ENCODE results near the gene LRRC72.
"Not testable (repeated sequence)": the region's sequence is repeated elsewhere in the genome, so short reads cannot be mapped to it uniquely, and the experiment has no call there.

The LRRC72 gene

DNA sequence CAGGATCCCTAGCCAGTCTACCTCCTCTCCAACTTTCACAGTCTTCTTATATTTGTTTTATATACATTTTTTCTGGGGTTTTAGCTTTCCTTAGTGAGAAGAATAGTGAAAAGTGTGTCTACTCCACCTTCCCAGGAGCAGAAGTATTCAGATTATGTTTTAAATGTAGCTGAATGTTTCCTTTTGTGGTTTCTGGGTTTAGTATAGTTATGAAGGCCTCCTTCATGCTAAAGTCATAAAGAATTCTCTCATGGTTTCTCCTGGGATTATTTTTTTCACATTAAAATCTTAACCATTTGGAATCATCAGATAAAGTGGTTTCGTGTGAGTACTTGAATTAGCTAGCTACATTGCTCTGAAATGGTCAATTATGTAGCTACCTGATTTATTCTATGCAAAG is 68.1 kb downstream of the LRRC72 start:
- Histone ChIP-seq H3K4me1 (no peaks in the 10 kb centered on the region), H3K36me3 (replicated peaks) (no peaks in the 10 kb centered on the region), H3K4me3 (no peak overlapping the region), H3K9me3 (no peaks in the 10 kb centered on the region; the same call in 1 of the 2 replicates), H3K27me3 (ENCODE audit: low read depth) (no peaks in the 10 kb centered on the region)
- no peak for DNase-seq (ENCODE audit: low spot score in 2 of 2)
- in situ Hi-C loops (cut with MboI; ENCODE audit: low sequenced_read_pairs) = no loop called here

DNA sequence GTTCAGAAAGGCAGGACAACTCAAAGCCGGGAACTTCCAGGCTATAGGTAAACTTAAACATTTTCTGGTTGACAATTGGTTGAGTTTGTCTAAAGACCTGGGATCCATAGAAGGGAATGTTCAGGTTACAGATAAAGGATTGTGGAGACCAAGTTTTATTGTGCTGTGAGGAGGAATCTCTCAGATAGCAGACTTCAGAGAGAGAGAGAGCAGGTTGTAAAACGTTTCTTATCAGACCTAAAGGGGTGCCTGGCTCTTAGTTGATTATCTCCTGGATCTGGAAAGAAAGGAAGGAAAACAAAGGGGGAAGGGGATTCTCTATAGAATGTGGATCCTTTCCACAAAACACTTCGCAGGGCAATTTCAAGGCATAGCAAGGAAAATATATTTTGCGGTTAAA is 69.0 kb downstream of the LRRC72 start:
- H3K4me3 ChIP-seq; DNase-seq (ENCODE audit: low spot score in 2 of 2); H3K36me3 ChIP-seq (replicated peaks); H3K9me3 ChIP-seq; H3K27me3 ChIP-seq (ENCODE audit: low read depth); H3K4me1 ChIP-seq; in situ Hi-C loops (cut with MboI; ENCODE audit: low sequenced_read_pairs): not testable (repeated sequence)

DNA sequence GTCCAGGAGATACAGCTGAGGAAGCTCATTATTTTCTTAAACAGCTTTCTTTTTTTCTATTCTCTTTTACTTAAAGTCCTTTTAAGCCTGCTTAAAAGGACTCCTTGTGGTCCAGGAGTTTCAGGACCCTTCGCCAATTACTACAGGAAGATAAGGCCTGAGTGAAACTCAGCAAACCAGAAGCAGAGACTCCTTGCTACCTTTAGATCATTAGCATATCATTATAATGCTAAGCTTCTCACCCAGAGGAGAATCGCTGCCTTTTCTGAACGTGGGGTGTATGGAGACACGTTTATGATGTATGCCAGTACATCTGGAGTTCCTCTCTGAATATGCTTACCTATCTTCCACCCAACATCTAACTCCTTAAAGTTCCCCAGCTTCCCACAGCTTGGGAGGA is 71.4 kb downstream of the LRRC72 start:
- no peak overlapping the region for H3K4me3 ChIP-seq
- no peaks in the 10 kb centered on the region; the same call in 1 of the 2 replicates for H3K9me3 ChIP-seq
- no peaks in the 10 kb centered on the region for H3K4me1 ChIP-seq
- H3K27me3 ChIP-seq (ENCODE audit: low read depth) = no peaks in the 10 kb centered on the region
- peaks cover 18% of the 10 kb centered on the region for H3K36me3 ChIP-seq (replicated peaks)
- DNase-seq (ENCODE audit: low spot score in 2 of 2) = no peak
- in situ Hi-C loops (cut with MboI; ENCODE audit: low sequenced_read_pairs) = no loop called here

DNA sequence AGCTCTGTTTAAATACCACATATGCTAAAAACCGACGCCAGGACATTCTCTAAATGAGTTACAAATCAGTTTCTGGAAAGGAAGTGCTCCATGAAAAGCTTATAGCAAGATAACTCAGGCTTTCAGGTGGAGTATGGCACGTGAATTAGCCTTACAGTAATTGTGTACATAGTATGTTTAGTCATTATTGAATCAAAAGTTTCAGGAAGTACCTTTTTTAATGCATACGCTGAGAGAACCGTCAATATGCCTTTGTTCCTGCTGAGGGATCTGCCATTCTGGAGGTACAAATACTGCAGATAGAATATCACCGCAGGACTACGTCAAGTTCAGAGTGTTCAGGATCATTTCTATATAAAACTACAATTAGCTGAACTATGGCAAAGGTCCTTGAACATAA is 73.2 kb downstream of the LRRC72 start:
- in situ Hi-C loops (cut with MboI; ENCODE audit: low sequenced_read_pairs) = no loop called here
- no peaks in the 10 kb centered on the region for H3K4me1 ChIP-seq
- no peak overlapping the region for H3K4me3 ChIP-seq
- H3K9me3 ChIP-seq = no peaks in the 10 kb centered on the region; the same call in 1 of the 2 replicates
- no peaks in the 10 kb centered on the region for H3K27me3 ChIP-seq (ENCODE audit: low read depth)
- no peak for DNase-seq (ENCODE audit: low spot score in 2 of 2)
- H3K36me3 ChIP-seq (replicated peaks) = peaks cover 24% of the 10 kb centered on the region

- in situ Hi-C loops (cut with MboI; ENCODE audit: low sequenced_read_pairs) = no loop called here
- Histone ChIP-seq H3K9me3 (no peaks in the 10 kb centered on the region), H3K36me3 (replicated peaks) (peaks cover 24% of the 10 kb centered on the region), H3K4me1 (no peaks in the 10 kb centered on the region), H3K27me3 (ENCODE audit: low read depth) (no peaks in the 10 kb centered on the region), H3K4me3 (no peak overlapping the region)
- DNase-seq (ENCODE audit: low spot score in 2 of 2) = no peak
Measured at GRCh38 chr7:16603633-16604032, 77.0 kb downstream of the LRRC72 start.

DNA sequence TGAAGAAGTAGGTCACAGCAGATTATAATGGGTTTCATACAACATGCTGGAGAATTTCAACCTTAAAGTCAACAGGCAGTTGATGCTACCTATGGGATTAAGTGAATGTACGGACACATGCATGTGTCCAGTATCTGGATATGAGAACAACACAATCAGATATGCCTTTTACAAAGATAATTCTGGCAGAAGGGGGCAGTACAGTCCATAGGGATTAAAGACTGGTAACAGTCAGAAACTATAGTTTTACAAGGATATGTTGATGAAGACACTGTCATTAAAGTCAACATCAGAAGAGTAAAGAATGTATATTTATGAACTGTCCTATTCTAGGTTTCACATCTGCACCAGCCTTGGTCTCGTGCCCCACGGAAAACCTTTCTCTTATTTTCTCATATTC is 77.4 kb downstream of the LRRC72 start:
- Histone ChIP-seq H3K9me3 (no peaks in the 10 kb centered on the region), H3K4me1 (no peaks in the 10 kb centered on the region), H3K27me3 (ENCODE audit: low read depth) (no peaks in the 10 kb centered on the region), H3K36me3 (replicated peaks) (peaks cover 24% of the 10 kb centered on the region), H3K4me3 (no peak overlapping the region)
- in situ Hi-C loops (cut with MboI; ENCODE audit: low sequenced_read_pairs) = no loop called here
- peak in 1 of 2 experiments; percentile 25 for DNase-seq (ENCODE audit: low spot score in 2 of 2)

- in situ Hi-C loops (cut with MboI; ENCODE audit: low sequenced_read_pairs) = no loop called here
- DNase-seq (ENCODE audit: low spot score in 2 of 2) = no peak
- Histone ChIP-seq H3K4me1 (no peaks in the 10 kb centered on the region; the same call in 1 of the 2 replicates), H3K27me3 (ENCODE audit: low read depth) (no peaks in the 10 kb centered on the region), H3K4me3 (no peak overlapping the region), H3K9me3 (no peaks in the 10 kb centered on the region), H3K36me3 (replicated peaks) (peaks cover 26% of the 10 kb centered on the region)
Measured at GRCh38 chr7:16606704-16607103, 80.1 kb downstream of the LRRC72 start.

DNA sequence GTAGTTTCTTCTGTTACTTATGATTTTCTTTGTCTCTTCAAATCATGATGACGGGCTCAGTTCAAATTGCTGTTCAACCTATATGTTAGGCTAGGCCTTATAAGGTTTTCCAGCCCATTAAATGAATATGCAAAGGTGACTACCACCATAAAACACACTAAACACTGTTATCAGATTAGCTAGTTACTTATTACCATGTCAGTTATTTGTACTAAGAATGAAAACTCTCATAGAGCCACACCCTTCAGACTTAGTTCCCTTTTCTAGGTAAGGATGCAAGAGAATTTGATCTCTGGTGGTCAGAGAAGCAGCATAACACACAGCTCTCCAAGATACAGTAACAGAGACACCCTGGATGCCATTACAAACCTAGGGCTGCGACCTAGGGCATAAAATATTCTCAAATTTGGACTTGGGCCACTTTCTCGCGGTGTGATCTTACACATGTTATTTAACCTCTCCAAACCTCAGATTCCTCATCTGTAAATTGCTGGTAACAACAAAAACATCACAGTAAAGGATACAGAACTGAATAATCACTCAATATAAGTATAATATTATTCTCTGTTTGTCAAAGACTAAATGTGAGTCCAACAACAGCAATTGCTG is 83.3 kb downstream of the LRRC72 start:
- in situ Hi-C loops (cut with MboI; ENCODE audit: low sequenced_read_pairs) = no loop called here
- Histone ChIP-seq H3K9me3 (no peaks in the 10 kb centered on the region), H3K36me3 (replicated peaks) (peaks cover 20% of the 10 kb centered on the region), H3K27me3 (ENCODE audit: low read depth) (no peaks in the 10 kb centered on the region), H3K4me1 (no peaks in the 10 kb centered on the region; the same call in 1 of the 2 replicates), H3K4me3 (no peak overlapping the region)
- no peak for DNase-seq (ENCODE audit: low spot score in 2 of 2)

DNA sequence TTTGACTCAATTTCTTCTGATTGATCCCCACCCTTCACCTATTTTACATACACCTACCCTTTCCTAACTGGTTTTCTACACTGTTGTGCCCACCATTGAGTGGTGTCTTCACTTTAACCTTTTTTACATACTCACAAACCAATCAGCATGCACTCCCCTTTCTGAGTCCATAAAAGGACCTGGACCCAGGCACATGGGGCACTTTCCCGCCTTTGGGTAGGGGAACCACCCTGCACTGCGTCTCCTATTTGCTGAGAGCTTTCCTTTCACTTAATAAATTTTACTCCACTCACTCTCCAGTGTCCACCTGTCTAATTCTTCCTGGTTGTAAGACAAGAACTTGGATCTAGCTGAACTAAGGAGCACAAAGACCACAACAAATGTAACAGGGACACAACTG is 85.1 kb downstream of the LRRC72 start:
- no peak for DNase-seq (ENCODE audit: low spot score in 2 of 2)
- Histone ChIP-seq H3K4me1 (no peaks in the 10 kb centered on the region; the same call in 1 of the 2 replicates), H3K27me3 (ENCODE audit: low read depth) (no peaks in the 10 kb centered on the region), H3K4me3 (no peak overlapping the region), H3K9me3 (no peaks in the 10 kb centered on the region), H3K36me3 (replicated peaks) (peaks cover 20% of the 10 kb centered on the region)
- in situ Hi-C loops (cut with MboI; ENCODE audit: low sequenced_read_pairs) = no loop called here

DNA sequence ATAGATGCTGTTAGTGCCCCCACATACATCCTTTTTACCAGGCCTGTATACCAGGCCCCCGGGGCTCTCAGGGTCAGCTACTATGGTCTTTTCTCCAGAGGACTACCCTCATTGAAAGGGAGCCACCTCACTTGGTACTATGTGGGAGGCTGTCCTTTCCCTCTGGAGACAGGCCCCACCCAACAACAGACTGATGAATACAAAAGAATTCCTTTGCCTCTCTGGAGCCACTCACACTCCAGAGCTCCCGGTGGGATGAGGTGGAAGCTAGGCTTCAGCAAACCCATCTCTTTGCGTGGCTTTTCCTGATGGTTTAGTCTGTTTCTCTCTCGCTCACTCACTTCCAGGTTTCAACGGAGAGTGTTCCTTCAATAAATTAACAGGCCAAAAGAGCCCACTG is 88.6 kb downstream of the LRRC72 start:
- no peaks in the 10 kb centered on the region for H3K4me1 ChIP-seq
- no peaks in the 10 kb centered on the region for H3K9me3 ChIP-seq
- DNase-seq (ENCODE audit: low spot score in 2 of 2) = peak in 1 of 2 experiments; percentile 36
- in situ Hi-C loops (cut with MboI; ENCODE audit: low sequenced_read_pairs) = no loop called here
- H3K27me3 ChIP-seq (ENCODE audit: low read depth) = no peaks in the 10 kb centered on the region
- no peak overlapping the region for H3K4me3 ChIP-seq
- peaks cover 11% of the 10 kb centered on the region for H3K36me3 ChIP-seq (replicated peaks)

DNA sequence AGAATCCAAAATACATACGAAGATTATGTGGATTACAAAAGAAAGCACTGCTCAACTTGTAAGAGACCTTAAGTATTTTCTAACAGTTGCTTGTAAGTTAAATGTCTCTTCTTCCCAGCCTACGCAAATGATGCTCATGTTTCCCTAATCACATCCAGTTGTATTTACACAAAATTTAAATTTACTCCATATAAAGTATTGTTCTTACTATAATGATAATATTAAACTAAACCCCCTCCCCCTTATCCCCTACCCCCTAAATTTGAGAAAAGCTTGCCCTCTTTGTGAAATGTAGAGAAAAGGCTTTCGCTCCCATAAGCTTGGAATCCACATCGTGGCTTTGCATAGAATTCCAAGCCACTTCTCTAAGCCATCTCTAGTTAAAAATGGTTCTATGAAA is 89.5 kb downstream of the LRRC72 start:
- H3K9me3 ChIP-seq = no peaks in the 10 kb centered on the region
- H3K4me3 ChIP-seq = no peak overlapping the region
- no peak for DNase-seq (ENCODE audit: low spot score in 2 of 2)
- H3K36me3 ChIP-seq (replicated peaks) = peaks cover 6% of the 10 kb centered on the region
- H3K4me1 ChIP-seq = no peaks in the 10 kb centered on the region
- no peaks in the 10 kb centered on the region for H3K27me3 ChIP-seq (ENCODE audit: low read depth)
- in situ Hi-C loops (cut with MboI; ENCODE audit: low sequenced_read_pairs) = no loop called here

DNA sequence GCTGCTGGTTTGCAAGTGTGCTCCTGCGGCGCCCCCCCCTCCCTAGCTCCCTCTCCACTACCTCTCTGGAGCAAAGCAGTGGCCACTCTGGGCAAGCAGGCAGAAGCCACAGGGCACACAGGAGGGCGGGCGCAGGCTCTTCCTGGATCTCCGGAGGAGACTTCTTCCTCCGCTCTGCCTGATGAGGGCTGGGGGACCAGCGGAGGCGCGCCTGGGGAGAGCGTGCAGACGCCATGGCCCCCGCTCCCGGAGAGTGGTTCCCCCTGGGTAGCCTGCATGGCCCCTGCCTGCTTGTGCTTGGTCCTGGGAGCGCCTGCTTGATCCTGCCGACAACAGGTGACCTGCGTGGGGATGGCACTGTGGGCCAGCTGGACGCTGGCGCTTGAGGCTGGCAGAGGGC is 89.9 kb downstream of the LRRC72 start:
- peaks cover 6% of the 10 kb centered on the region for H3K36me3 ChIP-seq (replicated peaks)
- H3K27me3 ChIP-seq (ENCODE audit: low read depth) = no peaks in the 10 kb centered on the region
- no peak for DNase-seq (ENCODE audit: low spot score in 2 of 2)
- in situ Hi-C loops (cut with MboI; ENCODE audit: low sequenced_read_pairs) = no loop called here
- no peaks in the 10 kb centered on the region for H3K9me3 ChIP-seq
- no peak overlapping the region for H3K4me3 ChIP-seq
- H3K4me1 ChIP-seq = no peaks in the 10 kb centered on the region

GRCh38 chr7:16619979-16620408 is 93.4 kb downstream of the LRRC72 start:
- no peaks in the 10 kb centered on the region for H3K9me3 ChIP-seq
- H3K4me3 ChIP-seq = no peak overlapping the region
- no peak for DNase-seq (ENCODE audit: low spot score in 2 of 2)
- H3K4me1 ChIP-seq = peaks cover 14% of the 10 kb centered on the region
- H3K27me3 ChIP-seq (ENCODE audit: low read depth) = no peaks in the 10 kb centered on the region
- peaks cover 10% of the 10 kb centered on the region; the same call in 1 of the 2 replicates for H3K36me3 ChIP-seq (replicated peaks)
- in situ Hi-C loops (cut with MboI; ENCODE audit: low sequenced_read_pairs) = no loop called here

DNA sequence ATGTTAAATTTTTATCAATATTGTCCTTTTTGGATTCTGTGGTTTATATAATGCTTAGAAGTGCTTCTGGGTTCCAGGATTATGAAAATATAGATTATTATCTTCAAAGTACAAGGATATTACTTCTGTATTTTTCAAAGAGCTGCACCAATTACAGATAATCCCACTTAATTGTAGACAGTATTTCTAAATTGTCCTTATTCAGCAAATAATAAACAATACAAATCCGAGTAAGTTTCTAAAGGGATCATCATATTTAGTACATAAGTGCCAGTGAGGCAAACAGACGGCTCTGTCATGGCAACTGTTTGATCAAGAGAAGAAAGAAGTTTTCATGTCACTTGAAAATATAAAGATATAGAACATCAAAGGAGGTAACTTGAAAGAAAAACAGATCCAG is 99.8 kb downstream of the LRRC72 start:
- H3K27me3 ChIP-seq (ENCODE audit: low read depth) = no peaks in the 10 kb centered on the region
- peaks cover 12% of the 10 kb centered on the region; the same call in 1 of the 2 replicates for H3K36me3 ChIP-seq (replicated peaks)
- no peak overlapping the region for H3K4me3 ChIP-seq
- H3K9me3 ChIP-seq = no peaks in the 10 kb centered on the region
- DNase-seq (ENCODE audit: low spot score in 2 of 2) = no peak
- peaks cover 15% of the 10 kb centered on the region for H3K4me1 ChIP-seq
- in situ Hi-C loops (cut with MboI; ENCODE audit: low sequenced_read_pairs) = no loop called here

GRCh38 chr7:16627236-16627635 is 100.6 kb downstream of the LRRC72 start:
- H3K4me1 ChIP-seq = peaks cover 15% of the 10 kb centered on the region
- no peak for DNase-seq (ENCODE audit: low spot score in 2 of 2)
- H3K9me3 ChIP-seq = no peaks in the 10 kb centered on the region
- no peaks in the 10 kb centered on the region for H3K27me3 ChIP-seq (ENCODE audit: low read depth)
- in situ Hi-C loops (cut with MboI; ENCODE audit: low sequenced_read_pairs) = no loop called here
- H3K4me3 ChIP-seq = no peak overlapping the region
- H3K36me3 ChIP-seq (replicated peaks) = peaks cover 12% of the 10 kb centered on the region; the same call in 1 of the 2 replicates

Data from HAP-1 (cell line).